GM21723 (cell line): Measurements from ENCODE around the gene TAMALIN.

Experiments
- ATAC-seq: cut with Tn5 transposase; IDR thresholded peaks from one replicate; pipeline ENCODE4 v1.9.1; 2021; ENCODE audit warnings: mild to moderate bottlenecking, moderate library complexity; ENCODE audit not compliant: unreplicated experiment

The TAMALIN gene

DNA sequence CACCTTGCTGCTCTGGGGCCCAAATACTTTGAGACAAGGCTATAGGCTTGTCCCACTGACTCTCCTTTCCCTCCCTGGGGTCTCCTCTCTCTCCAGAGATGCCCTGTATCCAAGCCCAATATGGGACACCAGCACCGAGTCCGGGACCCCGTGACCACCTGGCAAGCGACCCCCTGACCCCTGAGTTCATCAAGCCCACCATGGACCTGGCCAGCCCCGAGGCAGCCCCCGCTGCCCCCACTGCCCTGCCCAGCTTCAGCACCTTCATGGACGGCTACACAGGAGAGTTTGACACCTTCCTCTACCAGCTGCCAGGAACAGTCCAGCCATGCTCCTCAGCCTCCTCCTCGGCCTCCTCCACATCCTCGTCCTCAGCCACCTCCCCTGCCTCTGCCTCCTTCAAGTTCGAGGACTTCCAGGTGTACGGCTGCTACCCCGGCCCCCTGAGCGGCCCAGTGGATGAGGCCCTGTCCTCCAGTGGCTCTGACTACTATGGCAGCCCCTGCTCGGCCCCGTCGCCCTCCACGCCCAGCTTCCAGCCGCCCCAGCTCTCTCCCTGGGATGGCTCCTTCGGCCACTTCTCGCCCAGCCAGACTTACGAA is 47.6 kb downstream of the TAMALIN start:
- ATAC-seq, result no peak

- no peak for ATAC-seq
Observed at GRCh38 chr12:52054833-52055730, 48.3 kb downstream of the TAMALIN start.

DNA sequence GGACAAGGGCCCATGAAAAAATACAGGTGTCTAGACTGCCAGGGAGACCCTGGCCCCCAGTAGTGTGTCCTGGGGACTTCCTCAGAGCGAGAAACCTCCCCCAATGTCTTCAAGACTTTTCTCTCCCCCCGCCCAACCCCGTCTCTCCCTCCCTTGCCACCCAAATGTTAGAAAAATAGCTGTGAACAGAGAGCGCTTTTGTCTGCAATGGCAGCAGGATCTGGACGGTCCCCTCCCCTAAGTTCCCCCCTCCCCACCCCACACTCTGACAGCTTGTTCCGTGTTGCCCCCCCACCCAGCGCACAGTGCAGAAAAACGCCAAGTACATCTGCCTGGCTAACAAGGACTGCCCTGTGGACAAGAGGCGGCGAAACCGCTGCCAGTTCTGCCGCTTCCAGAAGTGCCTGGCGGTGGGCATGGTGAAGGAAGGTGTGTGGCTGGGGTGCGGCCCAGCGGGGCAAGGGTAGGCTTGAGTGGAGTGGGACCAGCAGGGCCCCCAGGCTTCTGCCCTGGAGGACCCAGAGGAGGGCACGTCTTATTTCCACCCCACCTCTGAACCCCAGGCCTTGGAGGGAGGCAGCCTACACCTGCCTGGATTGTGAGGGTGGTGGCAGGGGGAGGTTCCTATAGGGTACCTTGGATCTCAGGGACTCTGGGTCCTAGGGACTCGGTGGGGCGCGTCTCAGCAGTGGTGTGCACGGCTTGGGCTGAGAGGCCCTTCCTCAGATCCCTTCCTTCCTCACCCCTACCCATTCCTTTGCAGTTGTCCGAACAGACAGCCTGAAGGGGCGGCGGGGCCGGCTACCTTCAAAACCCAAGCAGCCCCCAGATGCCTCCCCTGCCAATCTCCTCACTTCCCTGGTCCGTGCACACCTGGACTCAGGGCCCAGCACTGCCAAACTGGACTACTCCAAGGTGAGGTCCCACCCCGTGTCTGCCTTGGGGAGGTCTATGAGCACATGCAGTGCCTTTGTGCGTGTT is 49.3 kb downstream of the TAMALIN start:
- no peak for ATAC-seq

- no peak for ATAC-seq
Observed at GRCh38 chr12:52056801-52057637, 50.3 kb downstream of the TAMALIN start.

DNA sequence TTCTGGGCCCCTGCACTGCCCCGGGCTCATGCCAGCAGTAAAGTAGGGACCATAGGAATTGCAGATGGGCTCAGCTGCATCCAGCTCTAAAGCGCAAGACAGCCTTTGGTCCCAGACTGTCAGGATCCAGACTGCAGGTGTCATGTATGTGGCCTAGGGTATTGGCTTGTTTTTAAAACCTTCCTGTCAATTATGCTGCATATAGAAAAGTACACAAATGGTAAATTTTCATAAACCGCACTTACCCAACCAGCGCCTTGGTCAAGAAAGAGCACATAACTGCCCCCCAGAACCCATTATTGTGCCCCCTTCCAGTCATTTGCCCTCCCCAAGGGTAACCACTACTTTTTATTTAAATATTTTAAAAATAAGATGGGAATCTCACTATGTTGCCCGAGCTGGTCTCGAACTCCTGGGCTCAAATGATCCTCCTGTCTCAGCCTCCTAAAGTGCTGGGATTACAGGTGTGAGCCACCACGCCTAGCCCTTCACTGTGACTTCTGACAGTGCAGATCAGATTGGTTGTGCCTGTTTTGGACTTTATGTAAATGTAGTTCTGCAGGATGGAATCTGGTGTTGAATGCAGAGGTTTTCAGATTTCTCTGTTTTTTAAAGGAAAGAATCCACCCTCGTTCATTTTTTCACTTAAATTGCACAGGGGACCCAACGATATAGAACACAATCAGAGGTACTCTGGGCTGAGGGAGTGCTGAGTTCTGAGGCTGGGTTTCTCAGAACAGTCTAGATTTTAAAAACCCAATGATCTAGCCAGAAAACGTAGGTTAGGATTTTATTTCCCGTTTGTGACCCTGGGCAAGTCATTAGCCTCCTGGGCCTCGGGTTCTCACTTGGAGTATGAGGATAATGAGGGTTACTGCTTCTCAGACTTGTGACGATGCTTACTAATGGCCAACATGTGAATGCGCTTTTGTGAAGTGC is 51.2 kb downstream of the TAMALIN start:
- ATAC-seq, result no peak

GRCh38 chr12:52058631-52059361 is 52.0 kb downstream of the TAMALIN start:
- ATAC-seq, result no peak

GRCh38 chr12:52059582-52060497 is 53.1 kb downstream of the TAMALIN start:
- no peak for ATAC-seq

DNA sequence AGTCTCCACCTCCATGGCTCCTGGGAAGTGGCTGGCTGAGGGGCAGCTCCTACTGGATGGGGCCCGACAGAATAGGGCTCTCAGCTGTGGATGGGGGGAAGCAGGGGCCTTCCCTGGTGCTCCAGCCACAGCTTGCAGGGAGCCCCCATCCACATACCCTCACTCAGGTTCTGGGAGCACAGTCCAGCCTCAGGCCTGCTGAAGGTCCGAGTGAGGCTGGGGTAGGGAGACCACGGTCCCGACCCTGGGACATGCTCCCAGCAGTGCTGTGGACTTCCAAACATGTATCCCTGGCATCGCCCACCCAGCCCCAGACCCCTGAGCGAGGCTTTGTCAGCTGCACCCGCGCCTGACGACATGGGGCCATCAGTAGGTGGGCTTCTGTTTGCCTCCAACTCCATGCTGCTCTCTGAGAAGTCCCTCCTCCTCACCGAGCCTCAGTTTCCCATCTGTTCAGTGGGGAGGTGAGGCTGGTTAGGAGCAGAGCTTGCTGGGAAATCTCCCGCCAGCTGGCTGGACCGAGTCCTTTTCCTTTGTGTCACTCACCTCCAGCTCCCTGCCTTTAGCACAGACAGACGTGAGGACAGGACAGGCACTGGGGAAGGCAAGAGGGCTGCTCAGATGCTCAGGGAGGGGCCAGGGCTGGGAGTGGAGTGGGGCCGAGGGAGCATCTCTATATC is 53.9 kb downstream of the TAMALIN start:
- ATAC-seq, result no peak

- ATAC-seq, result no peak
Observed at GRCh38 chr12:52061470-52062166, 54.9 kb downstream of the TAMALIN start.

- ATAC-seq, result no peak
Observed at GRCh38 chr12:52062167-52063081, 55.7 kb downstream of the TAMALIN start.

- ATAC-seq, result no peak
Observed at GRCh38 chr12:52063082-52063924, 56.6 kb downstream of the TAMALIN start.

DNA sequence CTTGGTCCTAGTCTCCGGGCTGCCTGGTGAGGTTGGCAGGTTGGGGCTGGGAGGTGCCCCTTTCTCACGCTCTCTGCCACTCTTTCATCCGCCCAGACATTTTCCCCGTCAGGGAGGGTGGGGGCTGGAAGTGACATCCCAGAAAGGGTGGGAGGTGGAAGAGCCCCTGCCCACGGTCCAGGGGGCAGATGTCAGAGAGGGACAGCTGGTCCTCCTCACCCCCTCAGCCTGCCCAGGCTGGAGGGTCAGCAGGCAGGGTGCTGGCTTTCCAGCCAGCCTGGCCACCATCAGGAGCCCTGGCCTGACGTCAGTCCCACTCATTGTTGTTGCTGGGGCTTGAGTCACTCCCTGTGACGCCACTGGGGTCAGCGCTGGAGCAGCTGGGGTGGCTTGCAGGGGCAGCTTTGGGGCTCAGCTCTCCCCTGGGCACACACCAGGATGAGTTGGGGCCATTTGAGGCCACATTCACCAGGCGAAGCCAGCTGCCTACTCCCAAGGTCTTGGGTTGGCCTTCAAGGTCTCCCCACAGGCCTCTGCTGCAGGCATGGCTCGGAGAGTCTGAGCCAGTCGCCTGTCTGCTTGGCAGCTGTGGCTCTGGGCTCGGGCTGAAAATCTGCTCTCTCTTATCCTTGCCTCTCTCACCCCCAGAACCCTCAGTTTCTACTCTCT is 57.4 kb downstream of the TAMALIN start:
- ATAC-seq, result no peak
